Caco-2 (cell line): ENCODE results near the gene GNGT1. TPM values are rescaled to one million over a fixed set of nuclear protein-coding genes. Genes with fewer than 3 reads are reported as not detected.

ENCODE experiments used
- BruUV-seq: library from RNA; stranded (reverse); fragments of 400-500 nt; replicated peaks from 2 replicates; lab custom pipeline; 2021; lab: Mats Ljungman, UMichigan
- CTCF ChIA-PET: fragments of 300-600 bp; sonication (Branson Sonifier 250); formaldehyde crosslinking; loops from one replicate; lab custom pipeline; 2022; ENCODE audit warnings: antibody characterized with exemption; lab: Charles Lee
- POLR2A ChIA-PET: fragments of 300-600 bp; sonication (Branson Sonifier 250); formaldehyde crosslinking; loops from one replicate; lab custom pipeline; 2022; ENCODE audit warnings: antibody characterized with exemption; lab: Charles Lee
- DNase-seq, 2 experiments: peaks; one replicate each; pipeline versions ENCODE4 v3.0.0 to v3.0.0-alpha.2; 2020 to 2022
- H3K27me3 ChIP-seq: replicated peaks from 2 replicates; pipeline ENCODE4 v1.6.0; 2011; ENCODE audit warnings: low read length; ENCODE audit not compliant: control insufficient read depth, insufficient read depth
- H3K36me3 ChIP-seq: 2 replicates; pipeline ENCODE4 v1.5.1; 2011; ENCODE audit warnings: low read length; ENCODE audit not compliant: control insufficient read depth, insufficient read depth
- H3K4me1 ChIP-seq: fragments of 250-450 bp; sonication (Bioruptor Pico); 2 replicates; pipeline ENCODE4 v1.5.1; 2020; ENCODE audit warnings: mild to moderate bottlenecking
- H3K4me3 ChIP-seq: 2 replicates; pipeline ENCODE4 v1.5.1; 2011; ENCODE audit warnings: low read depth, mild to moderate bottlenecking, control low read depth, low read length
- H3K9me3 ChIP-seq: fragments of 250-450 bp; sonication (Bioruptor Pico); 2 replicates; pipeline ENCODE4 v1.5.1; 2020; ENCODE audit warnings: mild to moderate bottlenecking, moderate library complexity
- H3K27ac Mint-ChIP-seq: one replicate; pipeline ENCODE4 v1.8.0; 2022; ENCODE audit warnings: mixed read lengths; ENCODE audit not compliant: unreplicated experiment
- H3K27me3 Mint-ChIP-seq: one replicate; pipeline ENCODE4 v1.8.0; 2022; ENCODE audit warnings: mixed read lengths; ENCODE audit not compliant: insufficient read depth, unreplicated experiment
- H3K36me3 Mint-ChIP-seq: one replicate; pipeline ENCODE4 v1.8.0; 2022; ENCODE audit warnings: mild to moderate bottlenecking, mixed read lengths; ENCODE audit not compliant: insufficient read depth, unreplicated experiment
- H3K4me1 Mint-ChIP-seq: one replicate; pipeline ENCODE4 v1.8.0; 2022; ENCODE audit warnings: low read depth, mixed read lengths; ENCODE audit not compliant: unreplicated experiment
- H3K4me3 Mint-ChIP-seq: one replicate; pipeline ENCODE4 v1.8.0; 2022; ENCODE audit warnings: mild to moderate bottlenecking, moderate library complexity, mixed read lengths; ENCODE audit not compliant: unreplicated experiment
- H3K9me3 Mint-ChIP-seq: one replicate; pipeline ENCODE4 v1.8.0; 2022; ENCODE audit warnings: mixed read lengths; ENCODE audit not compliant: unreplicated experiment
- CTCF ChIP-seq, 2 experiments: fragments of 200-600 bp in 1 of 2; IDR thresholded peaks; 1 replicate in 1 of 2; 2 replicates in 1 of 2; pipeline versions ENCODE4 v1.5.1 to v1.8.0; 2011 to 2022; ENCODE audit warnings: antibody characterized with exemption in 1 of 2, control low read depth in 1 of 2, inconsistent platforms in 1 of 2, low read depth in 1 of 2, low read length in 1 of 2, mild to moderate bottlenecking in 1 of 2, moderate library complexity in 1 of 2; ENCODE audit not compliant: insufficient read depth in 1 of 2, severe bottlenecking in 1 of 2, unreplicated experiment in 1 of 2
- intact Hi-C: fragments of 100-400 bp; cut with micrococcal nuclease; formaldehyde crosslinking; loops from one replicate; pipeline ENCODE4 v1.10.0; 2022; ENCODE audit not compliant: unreplicated experiment
- total RNA-seq: library from RNA; stranded (reverse); gene quantifications from 2 replicates; pipeline ENCODE4 v1.2.3, GENCODE V29; 2022

GNGT1 gene
- total RNA-seq, 1 experiment from 2014 or later = 0.54 TPM

GRCh38 chr7:93920496-93921182, 14.3 kb downstream of the GNGT1 start:
- H3K4me3 ChIP-seq = no peak overlapping the region
- no peaks in the 10 kb centered on the region for H3K36me3 ChIP-seq
- H3K27ac Mint-ChIP-seq = no peak overlapping the region
- no peak overlapping the region for H3K4me3 Mint-ChIP-seq
- H3K27me3 Mint-ChIP-seq = peaks cover 12% of the 10 kb centered on the region
- DNase-seq = no peak
- H3K36me3 Mint-ChIP-seq = no peaks in the 10 kb centered on the region
- intact Hi-C loops = no loop called here
- no peaks in the 10 kb centered on the region for H3K4me1 ChIP-seq
- no peaks in the 10 kb centered on the region for H3K9me3 Mint-ChIP-seq
- no peaks in the 10 kb centered on the region for H3K9me3 ChIP-seq
- H3K27me3 ChIP-seq = no peaks in the 10 kb centered on the region
- BruUV-seq = no TSS peak
- H3K4me1 Mint-ChIP-seq = no peaks in the 10 kb centered on the region
- ChIA-PET POLR2A (interaction anchor here (0.6 kb wide), 1 partner anchor 318 kb away, joined by 4 read pairs; no protein-coding TSS in a partner anchor), CTCF (no interaction called here)
- no peak for TF ChIP-seq CTCF (IDR thresholded peaks at IDR 0.05; ENCODE audit: insufficient read depth in 1 of 2, low read depth in 1 of 2, low read length in 1 of 2, severe bottlenecking in 1 of 2, unreplicated experiment in 1 of 2)

DNA sequence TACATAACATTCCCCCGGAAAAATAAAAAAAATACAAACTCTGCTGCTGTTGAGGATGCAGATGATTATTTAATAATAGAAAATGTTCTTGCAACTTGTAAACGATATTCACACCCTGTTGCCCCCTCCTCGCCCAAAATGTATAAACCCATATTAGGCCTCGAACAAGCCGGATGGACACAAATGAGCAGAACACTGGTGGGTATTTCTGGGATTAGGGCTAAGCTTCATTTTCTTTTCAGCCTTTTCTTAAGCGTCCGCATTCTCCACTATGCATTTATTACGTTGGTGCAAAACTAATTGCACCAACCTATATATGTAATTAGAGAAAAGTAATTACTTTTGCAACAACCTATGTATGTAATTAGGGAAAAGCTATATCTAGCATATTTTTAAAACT, 14.8 kb downstream of the GNGT1 start:
- ChIA-PET CTCF (no interaction called here), POLR2A (interaction anchor here (0.6 kb wide), 1 partner anchor 318 kb away, joined by 4 read pairs; no protein-coding TSS in a partner anchor)
- Histone ChIP-seq H3K36me3 (no peaks in the 10 kb centered on the region), H3K9me3 (no peaks in the 10 kb centered on the region), H3K4me3 (no peak overlapping the region), H3K27me3 (no peaks in the 10 kb centered on the region), H3K4me1 (no peaks in the 10 kb centered on the region)
- DNase-seq = no peak
- no peak overlapping the region for H3K27ac Mint-ChIP-seq
- no peak for TF ChIP-seq CTCF (IDR thresholded peaks at IDR 0.05; ENCODE audit: insufficient read depth in 1 of 2, low read depth in 1 of 2, low read length in 1 of 2, severe bottlenecking in 1 of 2, unreplicated experiment in 1 of 2)
- BruUV-seq = no TSS peak
- H3K4me3 Mint-ChIP-seq = no peak overlapping the region
- H3K36me3 Mint-ChIP-seq = no peaks in the 10 kb centered on the region
- intact Hi-C loops = no loop called here
- H3K9me3 Mint-ChIP-seq = no peaks in the 10 kb centered on the region
- H3K4me1 Mint-ChIP-seq = no peaks in the 10 kb centered on the region
- peaks cover 12% of the 10 kb centered on the region for H3K27me3 Mint-ChIP-seq

GRCh38 chr7:93921607-93922566, 15.5 kb downstream of the GNGT1 start, which contains the start of gene GNG11:
TSS of gene GNG11 (plus strand) at chr7:93921735. CDS start at chr7:93922138, 403 bp downstream.
- no peaks in the 10 kb centered on the region for H3K4me1 ChIP-seq
- Mint-ChIP-seq H3K36me3 (no peaks in the 10 kb centered on the region), H3K4me3 (no peak within 1 kb of the TSS), H3K27me3 (peaks cover 8% of the 10 kb centered on the region), H3K27ac (no peak within 1 kb of the TSS), H3K9me3 (no peaks in the 10 kb centered on the region), H3K4me1 (no peaks in the 10 kb centered on the region)
- peak within 1 kb of the TSS; percentile 4; the same call in 1 of the 2 replicates for H3K4me3 ChIP-seq
- no peak for DNase-seq
- TF ChIP-seq CTCF (IDR thresholded peaks at IDR 0.05; ENCODE audit: insufficient read depth in 1 of 2, low read depth in 1 of 2, low read length in 1 of 2, severe bottlenecking in 1 of 2, unreplicated experiment in 1 of 2) = no peak
- no TSS peak for BruUV-seq
- CTCF ChIA-PET = no interaction called here
- no peaks in the 10 kb centered on the region for H3K27me3 ChIP-seq
- H3K9me3 ChIP-seq = no peaks in the 10 kb centered on the region
- no peaks in the 10 kb centered on the region for H3K36me3 ChIP-seq
- POLR2A ChIA-PET = interaction anchor here (0.6 kb wide), 1 partner anchor 317 kb away, joined by 4 read pairs; no protein-coding TSS in a partner anchor
- intact Hi-C loops = no loop called here
